Loucy (cell line): ENCODE data around the gene DHRS7C.

ENCODE experiments used
- H2AFZ ChIP-seq: fragments of 200-600 bp; sonication (generic); 2 replicates; pipeline ENCODE4 v1.6.0; 2016; ENCODE audit warnings: antibody characterized with exemption, mild to moderate bottlenecking, low read length, moderate library complexity
- H3F3A ChIP-seq: fragments of 200-600 bp; 2 replicates; pipeline ENCODE4 v1.6.0; 2016; ENCODE audit warnings: antibody characterized with exemption, low read depth, mild to moderate bottlenecking
- H3K27me3 ChIP-seq: fragments of 200-600 bp; sonication (generic); 2 replicates; pipeline ENCODE4 v1.6.1; 2014; ENCODE audit warnings: low read length, mild to moderate bottlenecking; ENCODE audit not compliant: insufficient read depth, poor library complexity, severe bottlenecking
- H3K36me3 ChIP-seq: fragments of 200-600 bp; sonication (generic); 2 replicates; pipeline ENCODE4 v1.6.1; 2016; ENCODE audit warnings: low read length; ENCODE audit not compliant: insufficient read depth
- H3K4me1 ChIP-seq: fragments of 200-600 bp; sonication (generic); 2 replicates; pipeline ENCODE4 v1.5.1; 2014; ENCODE audit warnings: low read length, mild to moderate bottlenecking; ENCODE audit not compliant: insufficient read depth, poor library complexity, severe bottlenecking
- H3K4me2 ChIP-seq: fragments of 200-600 bp; sonication (generic); 2 replicates; pipeline ENCODE4 v1.6.0; 2014; ENCODE audit warnings: antibody characterized with exemption, low read length, low read depth, mild to moderate bottlenecking; ENCODE audit not compliant: poor library complexity, severe bottlenecking
- H3K4me3 ChIP-seq: fragments of 200-600 bp; sonication (generic); 2 replicates; pipeline ENCODE4 v1.5.1; 2014; ENCODE audit warnings: low read length, mild to moderate bottlenecking, mixed read lengths; ENCODE audit not compliant: poor library complexity, severe bottlenecking
- H3K79me2 ChIP-seq: fragments of 200-600 bp; sonication (generic); 2 replicates; pipeline ENCODE4 v1.6.1; 2014; ENCODE audit warnings: low read length; ENCODE audit not compliant: insufficient read depth
- H3K9ac ChIP-seq: fragments of 200-600 bp; sonication (generic); 2 replicates; pipeline ENCODE4 v1.6.0; 2014; ENCODE audit warnings: mild to moderate bottlenecking, low read depth, low read length, moderate library complexity; ENCODE audit not compliant: poor library complexity, severe bottlenecking
- H3K9me2 ChIP-seq: fragments of 200-600 bp; sonication (generic); replicated peaks from 2 replicates; pipeline ENCODE4 v1.6.1; 2016; ENCODE audit warnings: low read depth, low read length, mixed read lengths
- H3K9me3 ChIP-seq: fragments of 200-600 bp; sonication (generic); 2 replicates; pipeline ENCODE4 v1.6.1; 2014; ENCODE audit warnings: mild to moderate bottlenecking, antibody characterized with exemption, low read length, low read depth; ENCODE audit not compliant: insufficient read depth
- H4K20me1 ChIP-seq: fragments of 200-600 bp; sonication (generic); 2 replicates; pipeline ENCODE4 v1.6.0; 2014; ENCODE audit warnings: antibody characterized with exemption, low read length, mild to moderate bottlenecking; ENCODE audit not compliant: insufficient read depth, poor library complexity, severe bottlenecking
- CTCF ChIP-seq: fragments of 200-600 bp; sonication (generic); conservative IDR thresholded peaks from 2 replicates; pipeline ENCODE4 v1.5.1; 2014; ENCODE audit warnings: mild to moderate bottlenecking, antibody characterized with exemption, low read length
- EZH2phosphoT487 ChIP-seq: fragments of 200-600 bp; IDR thresholded peaks from 2 replicates; pipeline ENCODE4 v1.6.1; 2018; ENCODE audit warnings: antibody characterized with exemption, mild to moderate bottlenecking, moderate library complexity, borderline replicate concordance

Gene DHRS7C

GRCh38 chr17:9792181-9792840 is 919 bp upstream of the DHRS7C start:
- H3K9ac ChIP-seq, result no peak overlapping the region
- no peaks in the 10 kb centered on the region for H4K20me1 ChIP-seq
- H3K4me3 ChIP-seq, result no peak overlapping the region
- H3K9me2 ChIP-seq, result no peaks in the 10 kb centered on the region
- H3K27me3 ChIP-seq, result no peaks in the 10 kb centered on the region
- no peaks in the 10 kb centered on the region for H3K4me1 ChIP-seq
- no peak overlapping the region for H2AFZ ChIP-seq
- no peaks in the 10 kb centered on the region for H3F3A ChIP-seq
- no peak for TF ChIP-seq CTCF
- no peak for TF ChIP-seq EZH2phosphoT487
- H3K79me2 ChIP-seq, result no peaks in the 10 kb centered on the region
- no peaks in the 10 kb centered on the region for H3K36me3 ChIP-seq
- no peak overlapping the region for H3K4me2 ChIP-seq
- no peaks in the 10 kb centered on the region for H3K9me3 ChIP-seq

GRCh38 chr17:9790316-9790715 is 1.1 kb downstream of the DHRS7C start:
- no peaks in the 10 kb centered on the region for H3K36me3 ChIP-seq
- H3K4me3 ChIP-seq, result no peak overlapping the region
- no peaks in the 10 kb centered on the region for H3K4me1 ChIP-seq
- H2AFZ ChIP-seq, result no peak overlapping the region
- TF ChIP-seq CTCF, result no peak
- TF ChIP-seq EZH2phosphoT487, result no peak
- H3F3A ChIP-seq, result no peaks in the 10 kb centered on the region
- no peak overlapping the region for H3K4me2 ChIP-seq
- H3K9me2 ChIP-seq, result no peaks in the 10 kb centered on the region
- no peaks in the 10 kb centered on the region for H3K9me3 ChIP-seq
- no peaks in the 10 kb centered on the region for H3K27me3 ChIP-seq
- no peak overlapping the region for H3K9ac ChIP-seq
- no peaks in the 10 kb centered on the region for H4K20me1 ChIP-seq
- H3K79me2 ChIP-seq, result no peaks in the 10 kb centered on the region

GRCh38 chr17:9788601-9789000 is 2.8 kb downstream of the DHRS7C start:
- Histone ChIP-seq H3K9ac (no peak overlapping the region), H3K4me3 (no peak overlapping the region), H3F3A (no peaks in the 10 kb centered on the region), H3K9me2 (no peaks in the 10 kb centered on the region), H3K4me1 (no peaks in the 10 kb centered on the region), H3K9me3 (no peaks in the 10 kb centered on the region), H3K27me3 (no peaks in the 10 kb centered on the region), H4K20me1 (no peaks in the 10 kb centered on the region), H3K79me2 (no peaks in the 10 kb centered on the region), H2AFZ (no peak overlapping the region), H3K36me3 (no peaks in the 10 kb centered on the region), H3K4me2 (no peak overlapping the region)
- TF ChIP-seq EZH2phosphoT487, result no peak
- TF ChIP-seq CTCF, result no peak
